Measurements from ENCODE around the gene TXNL4B.

The TXNL4B gene

GRCh38 chr16:72112452-72112792, 19.0 kb upstream of the TXNL4B start (continued):
- TF ChIP-seq, protein P1, sequence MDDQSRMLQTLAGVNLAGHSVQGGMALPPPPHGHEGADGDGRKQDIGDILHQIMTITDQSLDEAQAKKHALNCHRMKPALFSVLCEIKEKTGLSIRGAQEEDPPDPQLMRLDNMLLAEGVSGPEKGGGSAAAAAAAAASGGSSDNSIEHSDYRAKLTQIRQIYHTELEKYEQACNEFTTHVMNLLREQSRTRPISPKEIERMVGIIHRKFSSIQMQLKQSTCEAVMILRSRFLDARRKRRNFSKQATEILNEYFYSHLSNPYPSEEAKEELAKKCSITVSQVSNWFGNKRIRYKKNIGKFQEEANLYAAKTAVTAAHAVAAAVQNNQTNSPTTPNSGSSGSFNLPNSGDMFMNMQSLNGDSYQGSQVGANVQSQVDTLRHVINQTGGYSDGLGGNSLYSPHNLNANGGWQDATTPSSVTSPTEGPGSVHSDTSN (CRISPR knock-in tag; IDR thresholded peaks at IDR 0.05), result no peak
- TF ChIP-seq, protein P2, sequence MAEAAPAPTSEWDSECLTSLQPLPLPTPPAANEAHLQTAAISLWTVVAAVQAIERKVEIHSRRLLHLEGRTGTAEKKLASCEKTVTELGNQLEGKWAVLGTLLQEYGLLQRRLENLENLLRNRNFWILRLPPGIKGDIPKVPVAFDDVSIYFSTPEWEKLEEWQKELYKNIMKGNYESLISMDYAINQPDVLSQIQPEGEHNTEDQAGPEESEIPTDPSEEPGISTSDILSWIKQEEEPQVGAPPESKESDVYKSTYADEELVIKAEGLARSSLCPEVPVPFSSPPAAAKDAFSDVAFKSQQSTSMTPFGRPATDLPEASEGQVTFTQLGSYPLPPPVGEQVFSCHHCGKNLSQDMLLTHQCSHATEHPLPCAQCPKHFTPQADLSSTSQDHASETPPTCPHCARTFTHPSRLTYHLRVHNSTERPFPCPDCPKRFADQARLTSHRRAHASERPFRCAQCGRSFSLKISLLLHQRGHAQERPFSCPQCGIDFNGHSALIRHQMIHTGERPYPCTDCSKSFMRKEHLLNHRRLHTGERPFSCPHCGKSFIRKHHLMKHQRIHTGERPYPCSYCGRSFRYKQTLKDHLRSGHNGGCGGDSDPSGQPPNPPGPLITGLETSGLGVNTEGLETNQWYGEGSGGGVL (tag by site-specific recombination; IDR thresholded peaks at IDR 0.05), result no peak
- TF ChIP-seq KLF7 (tag by site-specific recombination; IDR thresholded peaks at IDR 0.05; ENCODE audit: borderline replicate concordance) (no peak), ZBTB8A (tag by site-specific recombination; IDR thresholded peaks at IDR 0.05) (no peak), ZSCAN5A (tag by site-specific recombination; IDR thresholded peaks at IDR 0.05) (no peak), ZBTB20 (tag by site-specific recombination; IDR thresholded peaks at IDR 0.05) (no peak), ZNF280D (tag by site-specific recombination; IDR thresholded peaks at IDR 0.05) (no peak)

DNA sequence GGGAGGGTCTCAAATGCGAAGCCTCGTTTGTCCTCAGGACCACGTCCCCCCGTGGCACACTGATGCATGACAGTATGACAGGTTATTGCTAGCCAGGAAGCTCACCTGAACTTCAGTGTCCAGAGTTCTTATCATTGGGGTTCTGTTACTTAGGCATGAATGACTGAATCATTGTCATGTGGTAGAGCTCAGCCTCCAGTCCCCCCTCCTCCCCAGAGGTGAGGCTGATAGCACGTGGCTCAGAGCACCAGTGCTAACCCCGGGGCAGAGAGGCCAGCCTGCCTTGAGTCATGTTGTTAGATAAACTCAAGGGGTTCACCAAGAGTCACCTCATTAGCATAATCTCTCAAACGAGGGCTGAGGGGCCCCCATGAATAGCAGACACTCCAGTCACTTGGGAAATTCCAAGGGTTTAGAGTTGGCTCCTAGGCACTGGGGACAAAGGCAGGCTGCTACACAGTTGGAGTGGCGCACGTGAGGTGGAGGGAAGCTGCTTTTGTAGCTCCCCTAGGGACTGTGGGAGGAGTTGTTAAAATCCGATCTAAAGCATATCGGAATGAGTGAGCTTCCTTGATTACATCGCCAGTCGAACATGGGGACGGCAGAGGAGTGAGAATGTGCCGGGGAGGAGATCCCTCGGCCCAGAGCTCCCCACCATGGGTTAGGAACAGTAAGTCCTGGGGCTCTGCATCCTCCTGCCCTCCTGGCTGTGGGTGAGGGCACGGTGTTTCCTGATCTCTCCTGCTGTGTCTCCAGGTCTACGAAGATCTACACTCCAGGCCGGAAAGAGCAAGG, 18.4 kb upstream of the TXNL4B start:
- Histone ChIP-seq H3K27ac (ENCODE audit: extremely low read depth, low read depth, low read length) (no peak overlapping the region), H3K36me3 (ENCODE audit: control insufficient read depth in 2 of 2, insufficient read depth in 1 of 2, low read length in 2 of 2) (peaks cover 2 to 68% of the 10 kb centered on the region in 2 experiments; a peak in 2 of 3 replicates), H3K4me1 (ENCODE audit: control insufficient read depth, insufficient read depth, low read length) (no peaks in the 10 kb centered on the region), H3K9me3 (ENCODE audit: control insufficient read depth, insufficient read depth, low read depth, low read length) (no peaks in the 10 kb centered on the region), H3K4me3 (ENCODE audit: low read depth, low read length) (no peak overlapping the region)
- CTCF ChIA-PET, result interaction anchor here (0.5 to 1.1 kb wide), 3 partner anchors 17 to 860 kb away, joined by 3 read pairs; no protein-coding TSS in a partner anchor
- POLR2A ChIA-PET, result no interaction called here
- no peak for TF ChIP-seq ZNF660 (tag by site-specific recombination; IDR thresholded peaks at IDR 0.05)
- TF ChIP-seq ZIC2 (tag by site-specific recombination; IDR thresholded peaks at IDR 0.05), result no peak
- TF ChIP-seq FEZF1 (tag by site-specific recombination; IDR thresholded peaks at IDR 0.05), result no peak
- no peak for TF ChIP-seq ZNF292 (tag by site-specific recombination; IDR thresholded peaks at IDR 0.05; ENCODE audit: borderline replicate concordance, low read depth)
- no peak for TF ChIP-seq ZNF138 (tag by site-specific recombination; IDR thresholded peaks at IDR 0.05; ENCODE audit: borderline replicate concordance)
- TF ChIP-seq ZNF311 (tag by site-specific recombination; IDR thresholded peaks at IDR 0.05; ENCODE audit: borderline replicate concordance), result no peak
- TF ChIP-seq ZBTB7A (tag by site-specific recombination; IDR thresholded peaks at IDR 0.05; ENCODE audit: low read depth), result no peak
- TF ChIP-seq HOXD13 (CRISPR knock-in tag; IDR thresholded peaks at IDR 0.05; ENCODE audit: borderline replicate concordance), result no peak
- no peak for TF ChIP-seq ZNF549 (tag by site-specific recombination; IDR thresholded peaks at IDR 0.05)
- no peak for TF ChIP-seq BCL11B (tag by site-specific recombination; IDR thresholded peaks at IDR 0.05; ENCODE audit: low read depth)
- no peak for TF ChIP-seq ZBTB21 (tag by site-specific recombination; IDR thresholded peaks at IDR 0.05)

All from HEK293 (cell line).